DND-41 (cell line): ENCODE data around the gene ZBED1.

ENCODE experiments used
- EZH2 ChIP-seq: IDR thresholded peaks from 3 replicates; pipeline ENCODE4 v1.6.1; 2012; ENCODE audit warnings: borderline replicate concordance, low read depth, mild to moderate bottlenecking, moderate library complexity, low read length, inconsistent platforms; ENCODE audit not compliant: severe bottlenecking
- TF ChIP-seq, protein P1 (sequence below): IDR thresholded peaks from 2 replicates; pipeline ENCODE4 v1.5.1; 2012; ENCODE audit warnings: borderline replicate concordance, low read length, moderate library complexity, mild to moderate bottlenecking; ENCODE audit not compliant: poor library complexity, severe bottlenecking; ENCODE audit errors: extremely low read depth

DNA sequence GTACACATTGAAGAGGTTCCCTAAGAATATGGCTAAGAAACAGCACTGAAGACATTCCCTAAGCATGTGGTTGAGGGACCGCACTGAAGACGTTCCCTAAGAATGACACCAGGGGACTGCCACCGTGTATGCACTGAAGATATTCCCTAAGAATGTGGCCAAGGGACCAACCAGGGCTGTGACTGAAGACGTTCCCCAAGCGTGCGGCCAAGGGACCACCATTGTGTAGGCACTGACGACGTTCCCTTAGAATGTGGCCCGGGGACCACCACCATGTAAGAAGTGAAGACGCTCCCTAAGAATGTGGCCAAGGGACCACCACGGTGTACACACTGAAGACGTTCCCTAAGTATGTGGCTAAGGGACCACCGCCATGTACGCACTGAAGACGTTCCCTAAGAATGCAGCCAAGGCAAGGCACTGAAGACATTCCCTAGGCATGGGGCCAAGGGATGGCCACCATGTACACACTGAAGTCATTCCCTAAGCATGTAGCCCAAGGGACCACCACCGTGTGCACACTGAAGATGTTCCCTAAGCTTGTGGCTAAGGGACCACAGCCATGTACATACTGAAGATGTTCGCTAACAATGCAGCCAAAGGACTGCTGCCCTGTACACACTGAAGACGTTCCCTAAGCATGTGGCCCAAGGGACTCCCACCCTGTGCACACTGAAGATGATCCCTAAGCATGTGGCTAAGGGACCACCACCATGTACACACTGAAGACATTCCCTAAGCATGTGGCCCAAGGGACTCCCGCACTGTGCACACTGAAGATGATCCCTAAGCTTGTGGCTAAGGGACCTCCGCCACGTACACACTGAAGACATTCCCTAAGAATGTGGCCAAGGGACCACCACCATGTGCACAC is 22.0 kb downstream of the ZBED1 start:
- no peak for TF ChIP-seq EZH2
- TF ChIP-seq, protein P1, sequence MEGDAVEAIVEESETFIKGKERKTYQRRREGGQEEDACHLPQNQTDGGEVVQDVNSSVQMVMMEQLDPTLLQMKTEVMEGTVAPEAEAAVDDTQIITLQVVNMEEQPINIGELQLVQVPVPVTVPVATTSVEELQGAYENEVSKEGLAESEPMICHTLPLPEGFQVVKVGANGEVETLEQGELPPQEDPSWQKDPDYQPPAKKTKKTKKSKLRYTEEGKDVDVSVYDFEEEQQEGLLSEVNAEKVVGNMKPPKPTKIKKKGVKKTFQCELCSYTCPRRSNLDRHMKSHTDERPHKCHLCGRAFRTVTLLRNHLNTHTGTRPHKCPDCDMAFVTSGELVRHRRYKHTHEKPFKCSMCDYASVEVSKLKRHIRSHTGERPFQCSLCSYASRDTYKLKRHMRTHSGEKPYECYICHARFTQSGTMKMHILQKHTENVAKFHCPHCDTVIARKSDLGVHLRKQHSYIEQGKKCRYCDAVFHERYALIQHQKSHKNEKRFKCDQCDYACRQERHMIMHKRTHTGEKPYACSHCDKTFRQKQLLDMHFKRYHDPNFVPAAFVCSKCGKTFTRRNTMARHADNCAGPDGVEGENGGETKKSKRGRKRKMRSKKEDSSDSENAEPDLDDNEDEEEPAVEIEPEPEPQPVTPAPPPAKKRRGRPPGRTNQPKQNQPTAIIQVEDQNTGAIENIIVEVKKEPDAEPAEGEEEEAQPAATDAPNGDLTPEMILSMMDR = no peak
